CD14-positive monocyte (primary cell): ENCODE results near the gene GDF10. TPM values are rescaled to one million over a fixed set of nuclear protein-coding genes. Genes with fewer than 3 reads are reported as not detected.

Experiments used
- DNase-seq, 3 donors: peaks; one replicate each; pipeline ENCODE4 v3.0.0-alpha.2; 2011 to 2022
- H2AFZ ChIP-seq: 2 replicates; pipeline ENCODE4 v1.6.0; 2012; ENCODE audit warnings: mild to moderate bottlenecking, low read depth, low read length, inconsistent platforms; ENCODE audit not compliant: insufficient read depth, poor library complexity, severe bottlenecking
- H3K27ac ChIP-seq, 2 donors: 1 replicate in 1 of 2; 2 replicates in 1 of 2; pipeline ENCODE4 v1.5.1; 2012 to 2013; ENCODE audit warnings: low read length in 2 of 2, control low read depth in 1 of 2, inconsistent platforms in 1 of 2, low read depth in 1 of 2, mild to moderate bottlenecking in 1 of 2
- H3K27me3 ChIP-seq, 2 donors: one replicate each; pipeline versions ENCODE4 v1.6.0 to v1.6.1; 2011 to 2013; ENCODE audit warnings: low read length in 2 of 2; ENCODE audit not compliant: control insufficient read depth in 2 of 2, insufficient read depth in 2 of 2
- H3K36me3 ChIP-seq, 2 donors: replicated peaks in 1 of 2; 1 replicate in 1 of 2; 2 replicates in 1 of 2; pipeline versions ENCODE4 v1.5.1 to v1.6.1; 2012 to 2013; ENCODE audit warnings: low read length in 2 of 2, control low read depth in 1 of 2, inconsistent platforms in 1 of 2, mild to moderate bottlenecking in 1 of 2; ENCODE audit not compliant: insufficient read depth in 2 of 2, control insufficient read depth in 1 of 2
- H3K4me1 ChIP-seq, 2 donors: 1 replicate in 1 of 2; 2 replicates in 1 of 2; pipeline versions ENCODE4 v1.5.1 to v1.6.1; 2012 to 2013; ENCODE audit warnings: low read length in 2 of 2, control low read depth in 1 of 2, inconsistent platforms in 1 of 2, mild to moderate bottlenecking in 1 of 2, moderate library complexity in 1 of 2; ENCODE audit not compliant: insufficient read depth in 2 of 2, control insufficient read depth in 1 of 2
- H3K4me2 ChIP-seq: replicated peaks from 2 replicates; pipeline ENCODE3; 2012; ENCODE audit warnings: low read length, moderate library complexity, mild to moderate bottlenecking; ENCODE audit not compliant: poor library complexity, severe bottlenecking; ENCODE audit errors: extremely low read depth
- H3K4me3 ChIP-seq, 3 experiments: fragments of 200-600 bp in 1 of 3; sonication (generic) in 1 of 3; replicated peaks in 1 of 3; 1 replicate in 2 of 3; 2 replicates in 1 of 3; pipeline ENCODE4 v1.5.1; 2011 to 2013; ENCODE audit warnings: low read length in 3 of 3, mild to moderate bottlenecking in 3 of 3, control low read depth in 2 of 3, low read depth in 2 of 3, inconsistent platforms in 1 of 3, moderate library complexity in 1 of 3
- H3K79me2 ChIP-seq: 2 replicates; pipeline ENCODE4 v1.6.0; 2012; ENCODE audit warnings: mild to moderate bottlenecking, control low read depth, inconsistent platforms, low read length, moderate library complexity; ENCODE audit not compliant: insufficient read depth
- H3K9ac ChIP-seq: 2 replicates; pipeline ENCODE4 v1.6.0; 2017; ENCODE audit warnings: low read length, mild to moderate bottlenecking; ENCODE audit not compliant: insufficient read depth, poor library complexity, severe bottlenecking
- H3K9me3 ChIP-seq, 2 donors: replicated peaks in 1 of 2; 1 replicate in 1 of 2; 2 replicates in 1 of 2; pipeline versions ENCODE4 v1.5.1 to v1.6.1; 2012 to 2013; ENCODE audit warnings: low read length in 2 of 2, control low read depth in 1 of 2; ENCODE audit not compliant: control insufficient read depth in 1 of 2, insufficient read depth in 1 of 2
- H4K20me1 ChIP-seq: 2 replicates; pipeline ENCODE4 v1.6.0; 2012; ENCODE audit warnings: mild to moderate bottlenecking, low read length, control low read depth, moderate library complexity; ENCODE audit not compliant: insufficient read depth
- H3K27ac Mint-ChIP-seq, 7 donors: one replicate each; pipeline ENCODE4 v1.8.0; 2020; ENCODE audit warnings: mild to moderate bottlenecking in 7 of 7, mixed read lengths in 7 of 7, moderate library complexity in 6 of 7, inconsistent platforms in 2 of 7
- H3K27me3 Mint-ChIP-seq, 3 donors: one replicate each; pipeline ENCODE4 v1.8.0; 2021 to 2022; ENCODE audit warnings: low read depth in 3 of 3, mild to moderate bottlenecking in 3 of 3, mixed read lengths in 3 of 3, moderate library complexity in 3 of 3, inconsistent platforms in 1 of 3
- H3K36me3 Mint-ChIP-seq, 2 donors: one replicate each; pipeline ENCODE4 v1.8.0; 2020; ENCODE audit warnings: mixed read lengths in 2 of 2, inconsistent platforms in 1 of 2, mild to moderate bottlenecking in 1 of 2
- H3K4me1 Mint-ChIP-seq: one replicate; pipeline ENCODE4 v1.8.0; 2020; ENCODE audit warnings: mild to moderate bottlenecking, mixed read lengths
- H3K4me3 Mint-ChIP-seq, 2 donors: one replicate each; pipeline ENCODE4 v1.8.0; 2020; ENCODE audit warnings: mild to moderate bottlenecking in 2 of 2, mixed read lengths in 2 of 2, moderate library complexity in 1 of 2
- H3K9me3 Mint-ChIP-seq, 7 donors: one replicate each; pipeline ENCODE4 v1.8.0; 2020 to 2022; ENCODE audit warnings: mixed read lengths in 7 of 7, mild to moderate bottlenecking in 6 of 7, moderate library complexity in 6 of 7, inconsistent platforms in 2 of 7
- WGBS: methylation state at CpG from one replicate; pipeline ENCODE4 v1.1.5; 2013; ENCODE audit warnings: missing lambda C conversion rate; ENCODE audit not compliant: insufficient coverage; 5-methylcytosine and 5-hydroxymethylcytosine counted together
- intact Hi-C, 2 donors: fragments of 100-400 bp; cut with micrococcal nuclease; formaldehyde crosslinking; loops; one replicate each; pipeline versions ENCODE4 v1.15.0 to v1.15.1; 2023
- polyA plus RNA-seq, 3 donors: library from polyadenylated mRNA; depleted of rRNA in 1 of 3; unstranded in 2 of 3; stranded (reverse) in 1 of 3; fragments of 300-500 nt in 2 of 3; fragments of >200 nt in 1 of 3; fragmentation: Illumina TruSeq in 2 of 3; gene quantifications; 1 replicate in 2 of 3; 2 replicates in 1 of 3; pipeline ENCODE4 v1.2.3, GENCODE V29; 2012 to 2021
- TF ChIP-seq, protein P1 (sequence below): fragments of 200-600 bp; IDR thresholded peaks from one replicate; pipeline ENCODE4 v1.8.0; 2022; ENCODE audit warnings: antibody characterized with exemption, mild to moderate bottlenecking

The GDF10 gene
- polyA plus RNA-seq, 3 donors, result not detected

DNA sequence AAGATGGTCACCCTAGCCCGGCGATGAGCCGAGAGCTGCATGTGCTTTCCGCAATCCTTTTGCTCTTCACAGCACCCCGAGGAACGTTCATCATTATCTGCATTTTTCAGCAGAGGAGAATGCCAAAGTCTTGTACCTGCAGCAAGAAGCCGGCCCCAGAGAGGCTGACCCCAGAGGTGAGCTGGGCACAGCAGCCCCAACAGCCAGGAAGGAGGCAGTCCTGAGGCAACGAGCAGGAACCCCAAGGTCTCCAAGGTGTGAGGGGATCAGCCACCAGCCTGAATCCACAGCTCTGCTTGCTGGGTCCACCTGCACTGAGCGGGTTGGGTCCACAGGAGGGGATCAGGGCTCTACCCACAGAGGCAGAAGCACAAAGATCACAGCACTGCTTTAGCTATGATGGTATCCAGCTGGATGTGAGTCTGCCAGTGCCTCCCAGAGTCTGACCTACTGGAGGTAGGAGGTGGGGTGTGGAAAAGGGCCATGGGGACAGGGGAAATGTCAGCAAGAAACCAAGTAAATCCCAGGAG, 16.8 kb upstream of the GDF10 start:
- peaks cover 24% of the 10 kb centered on the region for H3K4me1 Mint-ChIP-seq
- Histone ChIP-seq H3K79me2 (no peaks in the 10 kb centered on the region), H3K4me2 (no peak overlapping the region), H3K27ac (no peak overlapping the region), H3K4me1 (peaks cover 19 to 21% of the 10 kb centered on the region in 2 donors), H4K20me1 (no peaks in the 10 kb centered on the region), H3K36me3 (no peaks in the 10 kb centered on the region), H3K4me3 (no peak overlapping the region), H3K9ac (no peak overlapping the region), H3K9me3 (no peaks in the 10 kb centered on the region), H2AFZ (no peak overlapping the region), H3K27me3 (no peaks in the 10 kb centered on the region)
- H3K27me3 Mint-ChIP-seq, result peaks cover 2 to 14% (median 12%) of the 10 kb centered on the region in 3 donors
- H3K36me3 Mint-ChIP-seq, result no peaks in the 10 kb centered on the region
- no peak overlapping the region for H3K27ac Mint-ChIP-seq
- no peak for DNase-seq
- H3K9me3 Mint-ChIP-seq, result peaks cover 0 to 5% (median 0%) of the 10 kb centered on the region in 7 donors
- intact Hi-C loops, result no loop called here
- H3K4me3 Mint-ChIP-seq, result no peak overlapping the region
- TF ChIP-seq, protein P1, sequence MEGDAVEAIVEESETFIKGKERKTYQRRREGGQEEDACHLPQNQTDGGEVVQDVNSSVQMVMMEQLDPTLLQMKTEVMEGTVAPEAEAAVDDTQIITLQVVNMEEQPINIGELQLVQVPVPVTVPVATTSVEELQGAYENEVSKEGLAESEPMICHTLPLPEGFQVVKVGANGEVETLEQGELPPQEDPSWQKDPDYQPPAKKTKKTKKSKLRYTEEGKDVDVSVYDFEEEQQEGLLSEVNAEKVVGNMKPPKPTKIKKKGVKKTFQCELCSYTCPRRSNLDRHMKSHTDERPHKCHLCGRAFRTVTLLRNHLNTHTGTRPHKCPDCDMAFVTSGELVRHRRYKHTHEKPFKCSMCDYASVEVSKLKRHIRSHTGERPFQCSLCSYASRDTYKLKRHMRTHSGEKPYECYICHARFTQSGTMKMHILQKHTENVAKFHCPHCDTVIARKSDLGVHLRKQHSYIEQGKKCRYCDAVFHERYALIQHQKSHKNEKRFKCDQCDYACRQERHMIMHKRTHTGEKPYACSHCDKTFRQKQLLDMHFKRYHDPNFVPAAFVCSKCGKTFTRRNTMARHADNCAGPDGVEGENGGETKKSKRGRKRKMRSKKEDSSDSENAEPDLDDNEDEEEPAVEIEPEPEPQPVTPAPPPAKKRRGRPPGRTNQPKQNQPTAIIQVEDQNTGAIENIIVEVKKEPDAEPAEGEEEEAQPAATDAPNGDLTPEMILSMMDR, result no peak
- 100% methylated on average over 5 of the region's 9 CpGs for WGBS

DNA sequence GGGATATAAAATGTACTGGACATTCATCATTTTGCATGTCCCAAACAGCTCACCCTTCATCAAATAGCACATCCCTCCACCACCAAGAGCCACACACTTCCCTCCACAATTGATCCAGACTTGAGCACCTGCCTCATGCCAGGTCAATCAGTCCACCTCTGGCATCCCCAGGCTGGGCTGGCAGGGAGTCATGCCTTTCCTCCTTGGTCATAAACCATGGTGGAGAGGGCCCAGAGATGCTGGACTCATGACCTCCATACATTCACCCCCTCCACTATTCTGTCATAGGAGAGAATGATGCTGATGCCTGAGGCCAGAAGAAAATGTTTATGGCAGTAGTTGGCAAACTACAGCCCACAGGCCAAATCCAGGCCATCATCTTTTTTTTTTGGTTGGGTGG, 16.1 kb upstream of the GDF10 start:
- Histone ChIP-seq H3K4me1 (peaks cover 19 to 21% of the 10 kb centered on the region in 2 donors), H3K9ac (no peak overlapping the region), H3K27ac (no peak overlapping the region), H3K4me2 (no peak overlapping the region), H4K20me1 (no peaks in the 10 kb centered on the region), H3K27me3 (no peaks in the 10 kb centered on the region), H2AFZ (no peak overlapping the region), H3K4me3 (no peak overlapping the region), H3K79me2 (no peaks in the 10 kb centered on the region), H3K36me3 (no peaks in the 10 kb centered on the region), H3K9me3 (no peaks in the 10 kb centered on the region)
- no peak for DNase-seq
- Mint-ChIP-seq H3K36me3 (no peaks in the 10 kb centered on the region), H3K27me3 (peaks cover 0 to 16% (median 12%) of the 10 kb centered on the region in 3 donors), H3K4me1 (peaks cover 28% of the 10 kb centered on the region), H3K9me3 (peaks cover 0 to 5% (median 0%) of the 10 kb centered on the region in 7 donors), H3K4me3 (no peak overlapping the region), H3K27ac (peak overlapping the region in 1 of 7 donors; percentile 60)
- intact Hi-C loops, result no loop called here
- TF ChIP-seq, protein P1, result no peak
